Measurements from ENCODE around the gene HNRNPUL2.
"Not testable (repeated sequence)": the region's sequence is repeated elsewhere in the genome, so short reads cannot be mapped to it uniquely, and the experiment has no call there.

- TF ChIP-seq, protein P1, sequence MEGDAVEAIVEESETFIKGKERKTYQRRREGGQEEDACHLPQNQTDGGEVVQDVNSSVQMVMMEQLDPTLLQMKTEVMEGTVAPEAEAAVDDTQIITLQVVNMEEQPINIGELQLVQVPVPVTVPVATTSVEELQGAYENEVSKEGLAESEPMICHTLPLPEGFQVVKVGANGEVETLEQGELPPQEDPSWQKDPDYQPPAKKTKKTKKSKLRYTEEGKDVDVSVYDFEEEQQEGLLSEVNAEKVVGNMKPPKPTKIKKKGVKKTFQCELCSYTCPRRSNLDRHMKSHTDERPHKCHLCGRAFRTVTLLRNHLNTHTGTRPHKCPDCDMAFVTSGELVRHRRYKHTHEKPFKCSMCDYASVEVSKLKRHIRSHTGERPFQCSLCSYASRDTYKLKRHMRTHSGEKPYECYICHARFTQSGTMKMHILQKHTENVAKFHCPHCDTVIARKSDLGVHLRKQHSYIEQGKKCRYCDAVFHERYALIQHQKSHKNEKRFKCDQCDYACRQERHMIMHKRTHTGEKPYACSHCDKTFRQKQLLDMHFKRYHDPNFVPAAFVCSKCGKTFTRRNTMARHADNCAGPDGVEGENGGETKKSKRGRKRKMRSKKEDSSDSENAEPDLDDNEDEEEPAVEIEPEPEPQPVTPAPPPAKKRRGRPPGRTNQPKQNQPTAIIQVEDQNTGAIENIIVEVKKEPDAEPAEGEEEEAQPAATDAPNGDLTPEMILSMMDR (IDR thresholded peaks at IDR 0.05; ENCODE audit: low read depth, low read length, poor library complexity, severe bottlenecking): not testable (repeated sequence)
- not testable (repeated sequence) for TF ChIP-seq EZH2phosphoT487 (IDR thresholded peaks at IDR 0.05; ENCODE audit: borderline replicate concordance, low read length)
Measured at GRCh38 chr11:62693624-62694023, 33.6 kb downstream of the HNRNPUL2 start.
